Bronchial epithelial cell (primary cell): ENCODE data around the gene TRAF3IP1. TPM values are rescaled to one million over a fixed set of nuclear protein-coding genes. Genes with fewer than 3 reads are reported as not detected.

ENCODE experiments used
- DNase-seq: peaks from one replicate; pipeline ENCODE4 v3.0.0-alpha.2; 2010; ENCODE audit warnings: low read depth
- FAIRE-seq: peaks from 2 replicates; lab custom pipeline; 2011; peaks lifted over from hg19 to GRCh38; lab: Jason Lieb, UNC
- H3K27me3 ChIP-seq: 2 replicates; pipeline ENCODE4 v1.5.1; 2011; ENCODE audit warnings: low read length; ENCODE audit not compliant: control insufficient read depth, insufficient read depth
- H3K36me3 ChIP-seq: 2 replicates; pipeline ENCODE4 v1.5.1; 2011; ENCODE audit warnings: low read length; ENCODE audit not compliant: control insufficient read depth, insufficient read depth
- H3K4me3 ChIP-seq: 2 replicates; pipeline ENCODE4 v1.5.1; 2011; ENCODE audit warnings: mild to moderate bottlenecking, low read depth, low read length, control low read depth
- total RNA-seq: library from RNA; depleted of rRNA; stranded (reverse); fragments of >200 nt; gene quantifications from 2 replicates; pipeline ENCODE4 v1.2.1, GENCODE V29; 2014
- TF ChIP-seq, protein P1 (sequence below): IDR thresholded peaks from 2 replicates; pipeline ENCODE4 v1.5.1; 2011; ENCODE audit warnings: mild to moderate bottlenecking, moderate library complexity, low read length, control low read depth, inconsistent platforms; ENCODE audit not compliant: insufficient read depth, severe bottlenecking

Gene TRAF3IP1
- total RNA-seq, 1 donor from 2014 or later = 9.2 TPM

GRCh38 chr2:238425979-238426567 is 105.8 kb downstream of the TRAF3IP1 start:
- FAIRE-seq (peak; percentile 80), DNase-seq (peak; percentile 32)
- peak overlapping the region; percentile 67 for H3K4me3 ChIP-seq
- H3K36me3 ChIP-seq = peaks cover 2% of the 10 kb centered on the region
- TF ChIP-seq, protein P1, sequence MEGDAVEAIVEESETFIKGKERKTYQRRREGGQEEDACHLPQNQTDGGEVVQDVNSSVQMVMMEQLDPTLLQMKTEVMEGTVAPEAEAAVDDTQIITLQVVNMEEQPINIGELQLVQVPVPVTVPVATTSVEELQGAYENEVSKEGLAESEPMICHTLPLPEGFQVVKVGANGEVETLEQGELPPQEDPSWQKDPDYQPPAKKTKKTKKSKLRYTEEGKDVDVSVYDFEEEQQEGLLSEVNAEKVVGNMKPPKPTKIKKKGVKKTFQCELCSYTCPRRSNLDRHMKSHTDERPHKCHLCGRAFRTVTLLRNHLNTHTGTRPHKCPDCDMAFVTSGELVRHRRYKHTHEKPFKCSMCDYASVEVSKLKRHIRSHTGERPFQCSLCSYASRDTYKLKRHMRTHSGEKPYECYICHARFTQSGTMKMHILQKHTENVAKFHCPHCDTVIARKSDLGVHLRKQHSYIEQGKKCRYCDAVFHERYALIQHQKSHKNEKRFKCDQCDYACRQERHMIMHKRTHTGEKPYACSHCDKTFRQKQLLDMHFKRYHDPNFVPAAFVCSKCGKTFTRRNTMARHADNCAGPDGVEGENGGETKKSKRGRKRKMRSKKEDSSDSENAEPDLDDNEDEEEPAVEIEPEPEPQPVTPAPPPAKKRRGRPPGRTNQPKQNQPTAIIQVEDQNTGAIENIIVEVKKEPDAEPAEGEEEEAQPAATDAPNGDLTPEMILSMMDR = no peak
- H3K27me3 ChIP-seq = no peaks in the 10 kb centered on the region

DNA sequence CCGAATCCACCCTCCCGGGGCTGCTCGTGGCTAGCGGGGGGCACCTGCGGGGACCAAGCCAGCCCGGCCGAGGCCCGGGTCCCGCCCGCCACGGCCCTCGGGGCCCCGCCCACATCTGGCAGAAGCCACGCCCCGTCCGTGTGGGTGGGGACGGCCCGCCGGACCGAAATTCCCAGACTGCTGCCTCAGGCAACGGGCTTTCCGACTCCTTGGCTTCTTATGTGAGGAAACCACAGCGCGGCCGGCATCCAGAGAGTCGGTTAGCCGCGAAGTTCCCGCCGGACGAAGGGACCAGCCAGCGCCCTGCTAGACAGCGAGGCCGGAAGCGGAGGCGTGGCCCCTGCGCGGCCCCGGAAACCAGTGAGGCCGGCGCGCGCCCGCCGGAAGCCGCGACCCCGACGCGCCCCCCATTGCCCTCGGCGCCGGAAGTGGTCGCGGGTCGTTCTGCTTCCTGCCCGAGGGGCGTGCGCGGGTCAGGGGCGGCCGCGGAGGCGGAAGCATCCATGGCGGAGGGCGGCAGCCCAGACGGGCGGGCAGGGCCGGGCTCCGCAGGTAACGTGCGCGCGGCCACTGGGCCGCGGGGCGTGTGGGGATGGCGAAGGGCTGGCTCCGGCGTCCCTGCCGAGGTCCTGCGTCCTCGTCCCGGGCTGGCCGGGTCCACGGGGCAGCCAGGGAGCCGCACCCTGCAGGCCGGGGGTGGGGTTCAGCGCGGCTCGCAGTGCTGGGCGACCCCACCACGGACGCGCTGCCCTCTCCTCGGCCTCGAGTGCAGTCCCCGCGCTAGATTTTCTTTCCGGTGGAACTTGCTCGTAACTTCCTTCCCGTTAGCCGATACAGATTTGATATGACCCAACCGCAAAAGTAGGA is 106.5 kb downstream of the TRAF3IP1 start, which contains the start of gene ASB1:
TSS of gene ASB1 (plus strand) at position 360 of the 867 bp plus-strand sequence. CDS start at position 504, 144 bp downstream.
- peak; percentile 70 for DNase-seq
- H3K27me3 ChIP-seq = no peaks in the 10 kb centered on the region
- FAIRE-seq = no peak
- H3K36me3 ChIP-seq = peaks cover 2% of the 10 kb centered on the region
- peak within 1 kb of the TSS; percentile 67 for H3K4me3 ChIP-seq
- TF ChIP-seq, protein P1 = no peak

GRCh38 chr2:238427435-238428162 is 107.3 kb downstream of the TRAF3IP1 start:
- H3K36me3 ChIP-seq = peaks cover 2% of the 10 kb centered on the region
- DNase-seq = peak; percentile 9
- TF ChIP-seq, protein P1 = no peak
- no peaks in the 10 kb centered on the region for H3K27me3 ChIP-seq
- H3K4me3 ChIP-seq = peak overlapping the region; percentile 67
- FAIRE-seq = no peak

DNA sequence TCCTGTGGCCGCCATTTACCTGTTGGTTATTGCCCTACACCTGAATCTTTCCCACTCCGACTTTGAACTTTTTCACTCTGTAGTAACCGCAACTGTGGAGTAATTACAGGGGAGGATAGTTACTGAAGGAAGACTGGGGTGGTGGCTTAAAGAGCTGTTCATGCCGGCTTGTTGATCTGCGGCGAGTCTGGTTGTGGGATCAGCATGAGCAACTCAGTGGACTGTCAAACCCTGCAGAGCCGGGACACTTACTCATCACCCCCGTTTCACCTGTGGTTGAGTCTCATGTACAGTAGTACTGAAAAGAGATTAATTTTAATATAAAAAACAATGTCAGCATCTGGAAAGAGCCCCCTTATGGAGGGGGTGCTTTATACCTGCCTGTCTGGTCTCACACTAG is 108.5 kb downstream of the TRAF3IP1 start:
- no peak overlapping the region for H3K4me3 ChIP-seq
- FAIRE-seq (no peak), DNase-seq (peak; percentile 15)
- H3K36me3 ChIP-seq = peaks cover 8% of the 10 kb centered on the region
- H3K27me3 ChIP-seq = no peaks in the 10 kb centered on the region
- TF ChIP-seq, protein P1 = no peak

DNA sequence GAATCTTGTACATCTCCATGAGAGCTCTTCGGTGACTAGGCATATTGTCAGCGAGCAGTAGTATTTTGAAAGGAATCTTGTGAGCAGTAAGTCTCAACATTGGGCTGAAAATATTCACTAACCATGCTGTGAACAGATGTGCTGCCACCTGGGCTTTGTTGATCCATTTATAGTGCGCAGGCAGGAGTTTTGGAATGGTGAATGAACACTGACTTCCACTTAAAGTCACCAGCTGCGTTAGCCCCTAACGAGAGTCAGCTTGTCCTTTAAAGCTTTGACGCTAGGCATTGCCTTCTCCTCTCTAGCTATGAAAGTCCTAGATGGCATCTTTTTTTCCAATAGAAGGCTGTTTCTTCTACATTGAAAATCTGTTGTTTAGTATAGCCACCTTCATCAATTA is 110.5 kb downstream of the TRAF3IP1 start:
- TF ChIP-seq, protein P1 = no peak
- Histone ChIP-seq H3K4me3 (no peak overlapping the region), H3K27me3 (no peaks in the 10 kb centered on the region), H3K36me3 (peaks cover 16% of the 10 kb centered on the region)
- FAIRE-seq (no peak), DNase-seq (no peak)
